Smooth muscle cell of the brain vasculature (primary cell): ENCODE results near the gene UPF1.
"Not testable (repeated sequence)": the region's sequence is repeated elsewhere in the genome, so short reads cannot be mapped to it uniquely, and the experiment has no call there.

Experiments used
- DNase-seq: peaks from one replicate; pipeline ENCODE4 v3.0.0-alpha.2; 2012; ENCODE audit warnings: low read depth, low spot score

UPF1 gene

DNA sequence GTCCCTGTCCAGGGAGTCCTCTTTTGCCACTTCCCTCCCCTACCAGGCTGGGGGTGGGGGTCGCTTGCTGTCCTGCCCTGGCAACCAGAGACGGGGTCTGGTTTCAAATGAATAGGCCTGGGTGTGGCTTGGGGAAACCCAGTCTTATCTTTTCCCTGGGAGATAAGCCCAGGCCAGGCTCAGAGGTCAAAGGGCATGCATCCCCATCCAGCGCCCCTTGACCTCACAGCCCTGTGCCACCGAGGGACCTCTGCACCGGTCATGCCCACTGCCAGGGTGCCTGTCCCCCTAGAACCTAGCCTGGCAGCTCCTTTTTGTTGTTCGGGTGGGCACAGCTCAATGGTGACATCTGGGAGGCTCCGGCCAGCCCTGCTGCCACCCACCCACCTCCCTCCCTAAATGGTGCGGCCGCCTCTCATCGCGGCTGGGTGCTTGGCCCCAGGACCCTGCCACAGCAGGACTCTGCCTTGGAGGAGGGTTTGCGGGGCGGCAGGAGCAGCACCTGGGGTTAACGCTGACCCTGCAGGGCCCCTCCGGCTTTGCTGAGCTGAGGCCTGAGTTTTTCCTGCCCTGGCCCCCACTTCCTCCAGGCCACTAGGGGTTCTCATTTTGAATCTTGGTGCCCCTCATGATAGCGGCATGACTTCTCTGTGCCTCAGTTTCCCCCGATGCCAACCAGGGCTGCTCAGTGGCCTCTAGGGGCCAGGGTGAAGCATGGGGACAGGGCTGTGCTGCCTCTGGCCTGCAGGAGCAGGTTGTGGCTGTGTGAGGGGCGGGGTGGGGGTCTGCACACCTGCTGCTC lies 67.0 kb downstream of the UPF1 start:
- DNase-seq: no peak

DNA sequence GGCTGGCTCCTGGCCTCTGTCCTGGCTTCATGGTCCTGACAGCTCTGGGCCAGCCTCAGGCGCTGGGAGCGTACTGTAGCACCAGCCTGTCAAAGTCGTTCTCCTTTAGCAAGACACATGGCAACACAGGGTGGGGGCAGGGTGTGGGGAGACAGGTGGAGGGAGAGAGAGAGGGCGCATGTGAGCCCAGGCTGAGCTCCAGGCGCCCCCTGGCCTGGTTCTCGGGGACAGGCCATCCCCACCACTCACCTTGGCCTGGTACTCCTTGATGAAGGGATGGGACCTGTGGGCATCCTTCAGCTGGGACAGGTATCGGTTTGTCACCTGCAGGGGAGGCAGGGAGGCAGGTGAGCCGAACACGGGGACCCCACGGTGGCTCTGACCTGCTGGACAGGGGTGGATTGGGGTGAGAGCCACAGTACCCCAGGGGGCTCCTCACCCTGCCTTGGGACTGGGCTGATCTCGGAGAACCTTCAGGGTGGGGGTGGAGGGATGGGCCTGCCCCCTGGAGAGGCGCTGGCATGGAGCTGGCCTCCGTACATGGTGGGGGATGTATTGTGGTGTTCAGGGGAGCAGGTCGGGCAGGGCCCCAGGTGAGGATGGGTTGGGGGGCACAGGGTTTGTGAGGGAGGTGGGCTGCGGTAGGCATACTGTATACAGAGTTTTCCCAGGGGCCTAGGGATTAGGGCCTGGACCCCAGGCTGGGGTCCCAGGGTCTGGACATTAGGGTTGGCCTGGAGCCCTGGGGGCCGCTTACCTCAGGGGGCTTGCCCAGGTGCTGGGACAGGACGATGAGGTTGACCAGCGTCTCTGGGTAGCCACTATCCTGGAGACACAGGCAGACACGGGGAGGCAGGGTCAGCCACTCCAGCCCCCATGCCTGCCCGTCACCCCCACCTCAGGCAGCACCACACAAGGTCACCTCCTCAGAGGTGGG lies 68.1 kb downstream of the UPF1 start:
- DNase-seq: no peak

- DNase-seq: no peak
These were observed 69.1 kb downstream of the UPF1 start for GRCh38 chr19:18900700-18901481.

- no peak for DNase-seq
These were observed 69.7 kb downstream of the UPF1 start for GRCh38 chr19:18901491-18901890.

DNA sequence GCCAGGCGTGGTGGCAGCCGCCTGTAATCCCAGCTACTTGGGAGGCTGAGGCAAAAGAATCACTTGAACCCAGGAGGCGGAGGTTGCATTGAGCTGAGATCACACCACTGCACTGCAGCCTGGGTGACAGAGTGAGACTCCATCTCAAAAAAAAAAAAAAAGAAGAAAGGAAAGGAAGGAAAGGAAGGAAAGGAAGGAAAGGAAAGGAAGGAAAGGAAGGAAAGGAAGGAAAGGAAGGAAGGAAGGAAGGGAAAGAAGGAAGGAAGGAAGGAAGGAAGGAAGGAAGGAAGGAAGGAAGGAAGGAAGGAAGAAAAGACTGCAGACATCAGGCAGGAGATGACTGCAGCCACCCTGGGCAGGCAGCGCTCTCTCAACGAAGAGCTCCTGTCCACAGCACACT lies 70.8 kb downstream of the UPF1 start:
- DNase-seq: not testable (repeated sequence)

DNA sequence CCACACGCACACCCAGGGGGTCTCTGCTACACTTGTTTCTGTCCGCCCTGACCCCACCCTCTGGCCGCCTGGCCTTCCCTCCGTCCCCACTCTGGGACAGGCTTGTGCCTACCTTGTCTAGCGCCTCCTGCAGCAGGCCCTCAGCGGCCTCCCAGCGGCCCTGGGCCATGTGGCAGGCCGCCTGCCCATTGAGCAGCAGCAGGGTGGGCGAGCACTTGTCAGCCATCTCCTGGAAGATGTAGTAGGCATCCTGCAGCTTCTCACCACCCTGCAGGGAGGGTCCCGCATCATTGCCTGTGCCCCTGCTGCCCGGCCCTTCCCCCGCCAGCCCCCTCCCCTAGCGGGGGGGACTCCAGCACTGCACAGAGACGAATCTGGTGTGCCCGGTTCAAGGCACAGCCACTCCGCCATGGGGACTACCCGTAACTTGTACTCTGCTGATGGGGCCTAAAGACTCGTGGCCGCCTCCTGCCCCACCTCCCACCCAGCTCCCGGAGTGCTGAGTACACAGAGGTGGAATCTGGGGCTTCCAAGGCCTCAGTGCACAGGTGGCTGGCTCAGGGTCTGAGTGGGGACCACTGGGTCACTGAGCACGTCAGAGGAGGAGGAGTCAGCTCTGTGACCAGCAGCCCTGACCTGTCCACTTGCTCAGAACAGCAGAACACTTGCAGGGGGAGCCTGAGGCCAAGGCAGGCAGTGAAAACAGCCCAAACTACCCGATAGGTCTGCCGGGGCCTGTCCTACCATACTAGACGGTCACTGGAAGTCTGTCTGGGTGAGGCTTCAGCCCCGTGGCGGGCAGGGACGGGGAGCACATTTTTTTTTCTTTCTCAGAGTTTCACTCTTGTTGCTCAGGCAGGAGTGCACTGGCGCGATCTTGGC lies 71.6 kb downstream of the UPF1 start:
- DNase-seq: no peak

- DNase-seq: no peak
These were observed 72.7 kb downstream of the UPF1 start for GRCh38 chr19:18904334-18905057.

- DNase-seq: no peak
These were observed 73.3 kb downstream of the UPF1 start for GRCh38 chr19:18905058-18905456.

- no peak for DNase-seq
These were observed 73.9 kb downstream of the UPF1 start for GRCh38 chr19:18905513-18906236.

DNA sequence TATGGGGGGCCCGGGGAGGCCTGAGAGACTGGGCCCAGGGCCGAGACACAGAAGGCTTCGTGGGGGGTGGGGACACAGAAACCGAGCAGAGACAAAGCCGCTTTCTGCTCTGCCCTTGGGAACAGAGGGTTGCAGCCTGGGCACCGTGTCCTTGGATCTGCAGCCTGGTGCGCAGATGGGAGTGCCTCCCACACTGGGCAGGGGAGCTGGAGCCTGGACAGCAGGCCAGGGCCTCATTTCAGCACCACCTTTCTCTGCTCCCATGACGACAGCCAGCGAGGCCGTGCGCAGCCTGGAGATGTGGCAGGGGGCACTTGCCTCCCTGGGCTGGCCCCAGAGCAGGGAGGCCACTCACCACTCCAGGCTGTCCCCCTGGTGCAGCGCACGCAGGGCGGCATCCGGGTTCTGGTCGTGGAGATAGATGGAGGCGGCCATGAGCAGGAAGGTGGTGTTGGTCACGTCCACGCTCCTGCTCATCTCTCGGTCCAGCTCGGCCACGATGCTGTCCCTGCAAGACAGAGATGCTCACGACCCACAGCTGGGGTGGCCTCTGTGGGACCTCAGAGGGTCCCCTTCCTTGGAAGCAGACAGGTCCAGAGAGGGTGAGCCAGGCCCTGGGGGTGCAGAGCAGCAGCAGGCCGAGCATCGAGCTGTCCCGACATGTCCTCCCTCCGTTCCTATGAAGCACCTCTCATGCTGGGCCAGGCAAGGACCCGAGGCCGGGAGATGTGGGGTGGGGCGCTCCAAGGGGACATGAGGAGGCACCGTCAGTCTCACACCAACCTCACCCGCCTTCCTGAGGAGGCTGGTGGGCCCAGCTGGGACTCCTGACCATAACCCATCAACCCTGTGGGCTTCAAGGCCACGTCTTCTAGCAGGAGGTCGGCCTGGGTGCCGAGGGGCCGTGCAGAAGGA lies 75.1 kb downstream of the UPF1 start:
- DNase-seq: no peak

DNA sequence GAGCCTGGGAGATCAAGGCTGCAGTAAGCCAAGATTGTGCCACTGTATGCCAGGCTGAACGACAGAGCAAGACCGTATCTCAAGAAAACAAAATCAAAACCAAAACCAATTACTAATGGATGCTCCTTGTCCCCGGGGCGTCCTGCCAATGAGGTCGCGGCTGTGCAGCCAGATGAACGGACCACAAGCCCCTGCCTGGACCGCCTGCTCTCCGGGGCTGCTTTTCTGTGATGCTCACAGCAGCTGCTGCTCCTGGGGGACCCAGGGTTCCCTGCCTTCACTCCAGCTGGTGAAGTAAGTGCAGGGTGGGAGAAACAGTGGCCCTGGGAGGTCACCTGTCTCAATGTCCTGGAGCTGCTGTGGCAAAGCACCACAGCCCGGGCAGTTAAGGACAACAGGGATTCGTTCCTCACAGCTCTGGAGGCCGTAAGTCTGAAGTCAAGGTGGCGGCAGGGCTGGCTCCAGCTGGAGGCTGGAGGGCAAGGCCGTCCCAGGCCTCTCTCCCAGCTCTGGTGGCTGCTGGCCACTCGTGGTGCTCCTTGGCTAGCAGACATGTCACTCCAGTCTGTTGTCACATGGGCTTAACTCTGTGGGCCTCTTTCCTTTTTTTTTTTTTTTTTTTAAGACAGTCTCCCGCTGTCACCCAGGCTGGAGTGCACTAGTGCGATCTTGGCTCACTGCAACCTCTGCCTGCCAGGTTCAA lies 77.3 kb downstream of the UPF1 start:
- DNase-seq: no peak

DNA sequence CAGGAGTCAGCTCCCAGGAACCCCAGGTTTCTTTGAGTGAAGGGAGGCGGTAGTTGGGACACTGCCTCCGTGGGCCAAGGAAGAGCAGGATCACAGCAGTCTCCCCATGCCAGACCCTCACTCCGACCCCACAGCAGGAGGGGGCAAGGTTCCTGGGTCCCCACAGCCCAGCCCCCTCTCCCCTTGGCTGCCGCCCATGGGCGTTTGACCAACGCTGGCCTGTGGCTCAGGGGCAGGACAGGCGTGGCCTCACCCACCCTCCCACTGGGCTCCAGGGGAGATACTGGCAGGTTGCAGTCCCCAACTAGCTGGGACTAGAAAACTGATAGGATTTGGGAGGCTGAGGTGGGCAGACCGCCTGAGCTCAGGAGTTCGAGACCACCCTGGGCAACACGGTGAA lies 78.3 kb downstream of the UPF1 start:
- no peak for DNase-seq

GRCh38 chr19:18910801-18911436 lies 79.2 kb downstream of the UPF1 start:
- DNase-seq: no peak

DNA sequence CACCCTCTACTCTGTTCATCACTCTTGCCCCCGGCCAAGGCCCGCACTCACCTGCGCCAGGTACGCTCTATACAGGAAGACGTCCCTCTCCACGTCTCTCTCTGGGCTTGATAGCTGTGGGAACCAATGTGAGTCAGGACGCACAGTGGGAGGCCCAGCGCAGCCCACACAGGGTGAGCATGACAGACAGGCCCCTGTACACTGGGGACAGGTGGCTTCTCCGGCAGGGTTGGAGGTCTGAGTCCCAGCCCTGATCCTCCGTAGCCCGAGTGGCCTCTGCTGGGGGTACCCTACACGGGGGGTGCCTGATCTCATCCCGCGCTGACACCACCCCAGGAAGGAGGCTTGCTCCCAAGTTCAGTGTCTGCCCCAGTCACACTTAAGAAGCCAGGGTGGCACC lies 81.2 kb downstream of the UPF1 start:
- DNase-seq: no peak

GRCh38 chr19:18913466-18913865 lies 81.7 kb downstream of the UPF1 start:
- DNase-seq: no peak

GRCh38 chr19:18915639-18916038 lies 83.9 kb downstream of the UPF1 start:
- no peak for DNase-seq

DNA sequence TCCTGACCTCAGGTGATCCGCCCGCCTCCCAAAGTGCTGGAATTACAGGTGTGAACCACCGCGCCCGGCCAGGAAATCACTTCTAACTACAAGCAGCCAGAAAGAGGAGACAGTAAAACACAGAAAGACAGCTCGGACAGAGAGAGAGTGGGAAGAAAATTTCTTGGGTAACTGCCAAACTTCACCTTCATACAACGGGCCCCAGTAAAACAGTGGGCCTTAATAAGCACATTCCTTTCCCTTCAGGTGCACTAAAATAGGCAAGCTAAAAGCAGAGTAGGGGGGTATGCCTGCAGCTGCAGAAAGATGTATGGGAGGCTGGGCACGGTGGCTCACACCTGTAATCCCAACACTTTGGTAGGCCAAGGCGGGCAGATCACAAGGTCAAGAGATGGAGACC lies 85.8 kb downstream of the UPF1 start:
- not testable (repeated sequence) for DNase-seq
